Brain microvascular endothelial cell (primary cell): ENCODE results near the gene FLRT1.

Source experiments
- DNase-seq: peaks from one replicate; pipeline ENCODE4 v3.0.0-alpha.2; 2020
- H3K27ac ChIP-seq: fragments of 250-450 bp; sonication (Bioruptor Pico); 2 replicates; pipeline ENCODE4 v1.5.1; 2020; ENCODE audit warnings: mild to moderate bottlenecking, moderate library complexity
- H3K27me3 ChIP-seq: fragments of 250-450 bp; sonication (Bioruptor Pico); replicated peaks from 2 replicates; pipeline ENCODE4 v1.5.1; 2020; ENCODE audit warnings: mild to moderate bottlenecking
- H3K36me3 ChIP-seq: fragments of 250-450 bp; sonication (Bioruptor Pico); replicated peaks from 2 replicates; pipeline ENCODE4 v1.5.1; 2020; ENCODE audit warnings: mild to moderate bottlenecking
- H3K4me3 ChIP-seq: 2 replicates; pipeline ENCODE4 v1.5.1; 2011; ENCODE audit warnings: low read depth, mild to moderate bottlenecking, control low read depth, low read length, moderate library complexity
- in situ Hi-C: cut with HindIII; loops from 2 replicates; pipeline ENCODE4 v1.10.0; 2017; ENCODE audit warnings: low sequenced_read_pairs, low pct_ligation_motif_present
- TF ChIP-seq, protein P1 (sequence below): IDR thresholded peaks from 2 replicates; pipeline ENCODE4 v1.5.1; 2011; ENCODE audit warnings: low read depth, mild to moderate bottlenecking, moderate library complexity, low read length, control low read depth, inconsistent platforms; ENCODE audit errors: missing control alignments

FLRT1 gene

DNA sequence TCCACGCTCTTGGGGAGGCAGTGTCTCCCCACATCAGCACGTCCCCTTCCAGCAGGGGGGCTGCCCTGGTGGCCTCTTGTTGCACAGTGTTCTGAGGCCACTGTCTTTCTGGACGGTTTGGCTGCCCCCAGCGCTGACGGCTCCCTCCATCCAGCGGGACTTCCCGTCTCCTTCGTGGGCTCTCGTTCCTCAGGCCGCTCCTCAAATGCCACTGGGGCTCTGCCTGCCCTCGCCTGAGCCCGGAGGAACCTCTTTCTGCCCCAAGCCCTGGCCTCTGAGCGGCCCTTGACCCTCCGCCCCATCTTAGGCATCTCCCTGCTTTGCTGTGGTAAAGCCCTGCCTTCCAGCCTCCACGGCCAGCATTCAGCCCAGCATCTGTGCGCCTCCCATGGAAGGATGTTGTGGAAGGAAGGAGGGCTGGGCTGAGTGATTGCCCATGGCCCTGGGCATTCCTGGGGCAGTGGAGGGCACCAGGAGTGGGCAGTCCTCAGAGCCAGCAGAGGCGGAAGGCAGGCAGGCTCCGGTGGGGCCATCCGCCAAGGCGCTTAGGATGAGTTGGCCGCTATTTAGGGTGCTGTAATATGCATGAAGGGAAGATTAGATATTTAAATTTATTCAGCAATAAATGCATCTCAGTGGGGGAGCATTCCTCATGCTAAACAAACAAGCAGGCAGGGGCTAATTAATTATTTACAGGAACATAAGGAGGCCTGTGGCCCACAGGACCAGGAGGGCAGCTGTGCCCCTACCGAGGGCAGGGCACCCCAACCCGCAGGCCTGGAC, 31.7 kb upstream of the FLRT1 start:
- no peak overlapping the region for H3K4me3 ChIP-seq

DNA sequence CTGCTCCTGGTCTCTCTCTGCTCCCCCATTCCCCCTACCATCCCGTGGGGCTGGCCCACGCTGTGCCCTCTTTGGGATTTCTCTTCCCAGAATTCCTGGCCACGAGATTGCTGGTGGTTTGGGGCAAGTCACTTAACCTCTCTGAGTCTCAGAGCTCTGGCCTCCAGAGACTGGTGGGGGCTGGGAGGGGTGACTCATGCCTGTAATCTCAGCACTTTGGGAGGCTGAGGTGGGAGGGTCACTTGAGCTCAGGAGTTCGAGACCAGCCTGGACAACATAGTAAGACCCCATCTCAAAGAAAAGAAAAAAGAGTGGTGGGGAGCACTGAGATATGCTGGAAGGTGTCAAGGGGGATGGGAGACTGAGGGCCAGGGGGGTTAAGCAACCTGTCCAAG, 31.1 kb upstream of the FLRT1 start:
- no peaks in the 10 kb centered on the region for H3K36me3 ChIP-seq
- no peak for DNase-seq
- H3K27ac ChIP-seq, result no peak overlapping the region
- no peaks in the 10 kb centered on the region for H3K27me3 ChIP-seq
- in situ Hi-C loops, result loop anchor here (5.0 kb wide), 1 partner anchor 133 kb away; no protein-coding TSS in a partner anchor
- TF ChIP-seq, protein P1, sequence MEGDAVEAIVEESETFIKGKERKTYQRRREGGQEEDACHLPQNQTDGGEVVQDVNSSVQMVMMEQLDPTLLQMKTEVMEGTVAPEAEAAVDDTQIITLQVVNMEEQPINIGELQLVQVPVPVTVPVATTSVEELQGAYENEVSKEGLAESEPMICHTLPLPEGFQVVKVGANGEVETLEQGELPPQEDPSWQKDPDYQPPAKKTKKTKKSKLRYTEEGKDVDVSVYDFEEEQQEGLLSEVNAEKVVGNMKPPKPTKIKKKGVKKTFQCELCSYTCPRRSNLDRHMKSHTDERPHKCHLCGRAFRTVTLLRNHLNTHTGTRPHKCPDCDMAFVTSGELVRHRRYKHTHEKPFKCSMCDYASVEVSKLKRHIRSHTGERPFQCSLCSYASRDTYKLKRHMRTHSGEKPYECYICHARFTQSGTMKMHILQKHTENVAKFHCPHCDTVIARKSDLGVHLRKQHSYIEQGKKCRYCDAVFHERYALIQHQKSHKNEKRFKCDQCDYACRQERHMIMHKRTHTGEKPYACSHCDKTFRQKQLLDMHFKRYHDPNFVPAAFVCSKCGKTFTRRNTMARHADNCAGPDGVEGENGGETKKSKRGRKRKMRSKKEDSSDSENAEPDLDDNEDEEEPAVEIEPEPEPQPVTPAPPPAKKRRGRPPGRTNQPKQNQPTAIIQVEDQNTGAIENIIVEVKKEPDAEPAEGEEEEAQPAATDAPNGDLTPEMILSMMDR, result no peak
- H3K4me3 ChIP-seq, result no peak overlapping the region

More for the DNA sequence above, 31.7 kb upstream of the FLRT1 start:
- TF ChIP-seq, protein P1, result no peak
- in situ Hi-C loops, result loop anchor here (5.0 kb wide), 1 partner anchor 133 kb away; no protein-coding TSS in a partner anchor
- H3K27ac ChIP-seq, result no peak overlapping the region
- no peaks in the 10 kb centered on the region for H3K27me3 ChIP-seq
- DNase-seq, result no peak
- no peaks in the 10 kb centered on the region for H3K36me3 ChIP-seq

DNA sequence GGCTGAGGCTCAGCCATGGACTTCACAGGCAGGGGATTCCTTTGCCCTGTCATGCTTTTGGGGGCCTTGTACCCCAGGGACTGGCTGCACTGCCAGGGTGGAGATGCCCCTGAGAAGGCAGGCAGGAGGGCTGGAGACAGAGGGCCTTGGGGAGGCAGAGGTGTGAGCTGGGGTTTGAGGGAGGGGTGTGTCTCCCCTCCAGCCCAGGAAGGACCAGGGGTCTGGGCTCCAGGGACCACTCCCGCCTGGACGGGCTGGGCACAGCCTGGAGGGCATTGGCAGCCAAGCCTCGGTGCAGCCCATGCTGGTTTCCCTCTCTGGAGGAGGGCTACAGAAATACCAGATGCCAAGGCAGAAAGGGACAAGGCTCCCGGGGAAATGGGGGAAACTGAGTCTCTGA, 30.0 kb upstream of the FLRT1 start:
- Histone ChIP-seq H3K27me3 (no peaks in the 10 kb centered on the region), H3K27ac (no peak overlapping the region)

DNA sequence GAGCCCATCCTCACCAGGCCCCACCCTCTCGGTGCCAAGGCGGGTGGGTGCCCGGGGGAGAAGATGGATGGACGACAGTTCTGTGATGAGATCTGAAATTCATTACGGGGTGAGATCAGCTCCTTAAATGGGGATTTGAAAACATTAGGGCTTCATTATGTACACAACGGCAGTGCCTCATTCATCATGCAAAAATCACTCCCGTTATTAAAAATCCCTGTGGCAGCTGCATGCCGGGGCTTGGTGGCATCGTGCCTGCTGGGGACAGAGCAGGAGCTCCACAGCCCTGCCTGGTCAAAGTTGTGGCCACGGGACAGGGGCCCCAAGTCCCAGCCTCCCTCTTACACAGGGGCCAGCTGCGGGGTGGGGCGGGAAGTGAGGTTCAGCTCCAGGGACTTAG, 29.3 kb upstream of the FLRT1 start:
- no peak overlapping the region for H3K27ac ChIP-seq
- in situ Hi-C loops, result no loop called here
- H3K36me3 ChIP-seq, result no peaks in the 10 kb centered on the region
- TF ChIP-seq, protein P1, result no peak
- no peak for DNase-seq
- H3K27me3 ChIP-seq, result no peaks in the 10 kb centered on the region
- H3K4me3 ChIP-seq, result no peak overlapping the region

More for the DNA sequence above, 30.0 kb upstream of the FLRT1 start:
- no peaks in the 10 kb centered on the region for H3K36me3 ChIP-seq
- TF ChIP-seq, protein P1, result no peak
- no peak for DNase-seq
- H3K4me3 ChIP-seq, result no peak overlapping the region
- in situ Hi-C loops, result no loop called here

DNA sequence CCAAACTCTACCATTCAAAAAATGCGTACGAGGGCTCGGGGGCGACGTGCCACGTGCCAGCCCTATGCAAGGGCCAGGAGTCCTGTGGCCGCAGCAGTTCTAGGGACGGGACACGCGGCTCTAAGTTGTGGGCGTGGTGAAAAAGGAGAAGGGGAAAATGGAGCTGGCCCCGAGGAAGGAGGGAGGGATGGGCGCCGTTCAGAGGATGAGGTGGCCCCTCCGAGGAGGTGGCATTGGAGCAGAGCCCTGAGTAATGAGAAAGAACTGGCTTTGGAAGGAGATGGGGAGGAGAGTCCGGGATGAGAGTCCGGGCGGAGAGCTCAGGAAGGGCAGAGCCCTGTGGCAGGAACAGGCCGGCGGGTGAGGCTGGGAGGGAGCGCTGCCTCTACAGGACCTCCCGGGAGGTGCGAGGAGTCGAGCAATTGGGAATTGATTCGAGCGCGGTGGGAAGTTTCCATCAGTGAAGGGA, 28.5 kb upstream of the FLRT1 start:
- no peaks in the 10 kb centered on the region for H3K36me3 ChIP-seq
- in situ Hi-C loops, result no loop called here
- DNase-seq, result no peak
- TF ChIP-seq, protein P1, result no peak
- no peak overlapping the region for H3K27ac ChIP-seq
- H3K4me3 ChIP-seq, result peak overlapping the region; percentile 12
- no peaks in the 10 kb centered on the region for H3K27me3 ChIP-seq
